ENCODE results near the gene B3GNT3. TPM values are rescaled to one million over a fixed set of nuclear protein-coding genes. Genes with fewer than 3 reads are reported as not detected.

Gene B3GNT3
- total and polyA plus RNA-seq, 2 of the 8 experiments (the other 6 are each of a cell fraction or from before 2014, with no cell fraction given) = 1.5 TPM

- Histone ChIP-seq H3K27ac (ENCODE audit: low read depth, low read length) (no peak overlapping the region), H3K4me2 (ENCODE audit: insufficient read depth in 1 of 2, low read depth in 2 of 2, low read length in 2 of 2) (no peak overlapping the region), H3K4ac (replicated peaks; ENCODE audit: insufficient read length, low read depth, low read length) (no peak overlapping the region), H3K23me2 (ENCODE audit: low read depth, low read length) (peaks cover 4% of the 10 kb centered on the region), H2BK5ac (ENCODE audit: low read depth, low read length) (no peak overlapping the region), H2BK120ac (replicated peaks; ENCODE audit: low read depth, low read length) (no peak overlapping the region), H3K27me3 (replicated peaks in 1 of 4; ENCODE audit: control insufficient read depth in 3 of 4, extremely low read depth in 1 of 4, insufficient read depth in 3 of 4, low read length in 3 of 4) (peaks cover 0 to 3% (median 1%) of the 10 kb centered on the region in 4 experiments; a peak in 3 of 7 replicates), H3K4me3 (ENCODE audit: extremely low read depth in 1 of 4, insufficient read depth in 2 of 4, low read depth in 3 of 4, low read length in 4 of 4) (no peak overlapping the region), H2AK5ac (ENCODE audit: low read depth, low read length) (0 out of 2 replicates have a peak overlapping the region, but pooled peaks have one; percentile 39), H3K79me2 (ENCODE audit: control insufficient read depth in 1 of 2, insufficient read depth in 2 of 2, low read length in 2 of 2) (no peaks in the 10 kb centered on the region), H3K23ac (ENCODE audit: insufficient read length) (no peak overlapping the region), H2AFZ (ENCODE audit: low read length) (no peak overlapping the region), H3K9me3 (ENCODE audit: insufficient read depth in 2 of 2, low read depth in 1 of 2, low read length in 1 of 2) (no peaks in the 10 kb centered on the region), H3K14ac (ENCODE audit: insufficient read length) (no peak overlapping the region), H3K36me3 (ENCODE audit: control insufficient read depth in 2 of 4, insufficient read depth in 4 of 4, low read length in 3 of 4) (no peaks in the 10 kb centered on the region), H4K20me1 (replicated peaks in 1 of 2; ENCODE audit: control insufficient read depth in 1 of 2, insufficient read depth in 2 of 2, low read length in 2 of 2) (peaks cover 0 to 5% of the 10 kb centered on the region in 2 experiments), H4K5ac (ENCODE audit: insufficient read length, low read depth, low read length) (no peak overlapping the region), H2BK12ac (ENCODE audit: low read depth, low read length) (no peak overlapping the region), H3K4me1 (replicated peaks in 1 of 4; ENCODE audit: control insufficient read depth in 3 of 4, insufficient read depth in 4 of 4, low read length in 3 of 4) (peaks cover 0 to 10% (median 5%) of the 10 kb centered on the region in 4 experiments; a peak in 3 of 7 replicates), H2BK15ac (ENCODE audit: low read length) (no peak overlapping the region), H3K9ac (replicated peaks in 1 of 4; ENCODE audit: extremely low read depth in 1 of 4, low read depth in 3 of 4, low read length in 3 of 4) (no peak overlapping the region), H3K56ac (replicated peaks; ENCODE audit: insufficient read length, low read depth, low read length) (no peak overlapping the region), H3K79me1 (ENCODE audit: low read depth, low read length) (no peaks in the 10 kb centered on the region), H3K18ac (ENCODE audit: extremely low read depth, low read length) (no peak overlapping the region), H4K8ac (ENCODE audit: extremely low read depth, insufficient read depth, low read length) (no peak overlapping the region), H2BK20ac (ENCODE audit: low read length) (no peak overlapping the region), H4K91ac (replicated peaks; ENCODE audit: insufficient read length, low read length) (no peak overlapping the region)
- POLR2A ChIA-PET (ENCODE audit: partially characterized antibody) = interaction anchor here (12.5 kb wide), 1 partner anchor 26 kb away, joined by 133 read pairs; the partner anchor contains the start of gene RPL18A
- FAIRE-seq (no peak), DNase-seq (ENCODE audit: low read depth in 1 of 2, low spot score in 2 of 2) (no peak)
- WGBS, 2 experiments (ENCODE audit: extremely low coverage in 1 of 2, insufficient coverage in 1 of 2, insufficient read length in 1 of 2, insufficient replicate concordance in 2 of 2, low coverage in 1 of 2, low lambda C conversion rate in 2 of 2, missing lambda C conversion rate in 1 of 2) = 85% methylated on average over 4 of the region's 4 CpGs; no CpG with 5 or more reads in 1 of the 2 experiments
- TF ChIP-seq GTF2F1 (IDR thresholded peaks at IDR 0.05; ENCODE audit: borderline replicate concordance, low read depth, low read length) (no peak), NRF1 (IDR thresholded peaks at IDR 0.05; ENCODE audit: low read depth, low read length) (no peak), ATF3 (IDR thresholded peaks at IDR 0.05; ENCODE audit: insufficient read depth, low read depth, low read length) (no peak)
- CTCF ChIA-PET (ENCODE audit: partially characterized antibody) = interaction anchor here (0.6 to 3.7 kb wide), 4 partner anchors 19 to 74 kb away, joined by 3 to 19 read pairs (median 4); partner anchors contain the start of gene RPL18A
These were observed 41.6 kb downstream of the B3GNT3 start for GRCh38 chr19:17836530-17836929.
